HT1080 (cell line): ENCODE data around the gene PNMA8C. TPM values are rescaled to one million over a fixed set of nuclear protein-coding genes. Genes with fewer than 3 reads are reported as not detected.
"Not testable (repeated sequence)": the region's sequence is repeated elsewhere in the genome, so short reads cannot be mapped to it uniquely, and the experiment has no call there.

ENCODE experiments used
- DNase-seq: peaks from one replicate; pipeline ENCODE4 v3.0.0-alpha.2; 2015; ENCODE audit warnings: low read depth
- total RNA-seq: library from RNA; depleted of rRNA; stranded (reverse); fragments of >200 nt; shearing (Covaris generic); gene quantifications from 2 replicates; pipeline ENCODE4 v1.2.3, GENCODE V29; 2014

Gene PNMA8C
- total RNA-seq, 1 experiment from 2014 or later: not detected

DNA sequence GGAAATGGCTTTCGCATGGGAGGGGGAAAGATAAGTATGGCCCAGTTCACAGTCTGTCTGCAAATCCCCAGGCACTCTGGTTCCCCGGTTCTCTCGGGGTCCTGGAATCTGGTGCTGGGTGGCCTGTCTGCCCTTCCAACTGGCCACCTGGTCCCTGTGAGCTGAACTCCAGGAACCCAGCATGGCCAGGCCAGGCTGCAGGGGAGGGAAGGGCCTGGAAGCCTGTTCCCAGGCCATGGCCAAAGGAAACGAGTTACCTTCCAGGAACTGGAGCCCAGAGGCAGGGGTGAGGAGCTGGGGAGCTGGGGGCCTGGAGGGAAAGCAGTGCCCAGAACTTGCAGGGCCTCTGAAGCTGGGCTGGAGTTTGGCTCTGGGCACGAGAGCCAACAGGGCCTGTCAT lies 19.1 kb upstream of the PNMA8C start:
- DNase-seq: no peak

DNA sequence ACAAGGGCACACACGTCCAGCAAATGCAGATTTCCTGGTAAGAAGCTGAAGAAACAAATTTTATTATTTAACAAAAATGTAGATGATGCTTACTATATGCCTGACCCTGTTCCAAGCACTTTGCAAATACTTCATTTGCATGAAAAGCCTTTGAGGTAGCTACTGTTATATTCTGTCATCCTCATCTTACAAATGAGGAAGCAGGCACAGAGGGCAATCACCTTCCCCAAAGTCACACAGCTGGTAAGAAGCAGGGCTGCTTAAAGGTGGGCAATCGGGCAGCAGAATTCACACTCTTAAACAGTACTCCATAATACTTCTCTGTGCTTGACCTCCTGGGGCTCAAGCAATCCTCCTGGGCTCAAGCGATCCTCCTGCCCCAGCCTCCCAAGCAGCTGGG lies 18.3 kb upstream of the PNMA8C start:
- no peak for DNase-seq

DNA sequence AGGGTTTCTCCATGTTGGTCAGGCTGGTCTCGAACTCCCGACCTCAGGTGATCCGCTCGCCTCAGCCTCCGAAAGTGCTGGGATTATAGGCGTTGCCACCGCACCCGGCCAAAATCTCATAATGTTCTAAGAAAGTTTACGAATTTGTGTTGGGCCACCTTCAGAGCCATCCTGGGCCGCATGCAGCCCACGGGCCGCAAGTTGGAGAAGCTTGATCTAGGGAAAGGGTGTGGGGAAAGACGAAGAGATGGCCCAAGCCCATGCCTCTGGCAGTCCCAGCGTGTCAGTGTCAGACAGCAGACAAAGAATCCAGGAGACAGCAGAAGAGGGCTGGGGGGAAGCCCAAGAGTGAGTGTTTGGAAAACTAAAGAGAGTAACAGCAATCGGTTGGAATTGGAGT lies 17.3 kb upstream of the PNMA8C start:
- no peak for DNase-seq

DNA sequence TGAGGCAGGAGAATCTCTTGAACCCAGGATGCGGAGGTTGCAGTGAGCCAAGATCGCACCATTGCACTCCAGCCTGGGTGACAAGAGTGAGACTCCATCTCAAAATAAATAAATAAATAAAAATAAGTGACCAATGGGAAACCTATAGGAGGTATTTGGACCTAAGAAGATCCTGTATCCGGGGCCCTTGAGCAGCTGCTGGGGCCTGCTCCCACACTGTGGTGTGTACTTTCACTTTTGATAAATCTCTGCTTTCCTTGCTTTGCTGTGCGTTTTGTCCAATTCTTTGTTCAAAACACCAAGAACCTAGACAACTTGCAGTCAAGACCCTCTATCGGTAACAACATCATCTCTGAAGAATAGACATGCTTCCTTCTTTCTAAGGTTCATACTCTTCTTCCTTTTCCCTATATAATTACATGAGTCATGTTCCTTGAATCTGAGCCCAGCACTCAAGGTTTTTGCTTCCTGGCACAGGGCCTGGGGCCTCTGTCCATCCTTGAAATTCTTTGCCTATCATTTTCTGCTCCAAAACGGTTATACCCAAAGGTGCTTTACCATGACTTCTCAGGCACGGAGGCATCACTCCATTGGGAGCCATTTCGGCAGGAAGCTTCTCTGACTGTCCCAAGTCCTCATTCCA lies 14.2 kb upstream of the PNMA8C start:
- DNase-seq: peak; percentile 63

DNA sequence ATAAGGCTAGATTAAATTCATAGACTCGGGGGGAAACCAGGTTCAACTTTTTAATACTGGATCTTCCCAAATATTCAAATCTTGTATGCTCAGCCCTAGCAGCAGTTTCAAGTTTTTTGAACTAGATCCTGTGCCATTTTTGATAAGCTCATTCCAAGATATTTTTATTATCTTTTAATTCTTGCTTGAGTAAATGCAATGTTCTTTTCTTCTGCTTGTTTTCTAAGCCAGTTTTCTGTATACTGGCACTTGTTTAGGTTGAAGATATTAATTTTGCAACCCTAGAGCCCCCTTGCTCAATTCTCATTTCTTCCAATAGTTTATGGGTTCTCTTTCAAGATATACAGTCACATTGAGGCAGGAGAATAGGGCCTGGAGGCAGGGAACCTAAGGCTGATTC lies 13.1 kb upstream of the PNMA8C start:
- no peak for DNase-seq

DNA sequence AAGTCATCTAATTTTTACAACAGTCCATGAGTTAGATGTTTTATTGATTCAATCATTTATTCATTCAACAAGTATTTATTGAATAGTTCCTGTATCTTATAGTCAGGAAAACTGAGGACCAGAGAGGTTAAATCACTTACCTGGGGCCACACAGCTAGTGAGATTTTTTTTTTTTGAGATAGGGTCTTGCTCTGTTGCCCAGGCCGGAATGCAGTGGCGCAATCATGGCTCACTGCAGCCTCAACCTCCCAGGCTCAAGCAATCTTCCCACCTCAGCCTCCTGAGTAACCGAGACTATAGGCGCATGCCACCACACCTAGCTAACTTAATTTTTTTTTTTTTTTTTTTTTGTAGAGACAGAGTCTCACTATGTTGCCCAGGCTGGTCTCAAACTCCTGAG lies 7.0 kb upstream of the PNMA8C start:
- not testable (repeated sequence) for DNase-seq

DNA sequence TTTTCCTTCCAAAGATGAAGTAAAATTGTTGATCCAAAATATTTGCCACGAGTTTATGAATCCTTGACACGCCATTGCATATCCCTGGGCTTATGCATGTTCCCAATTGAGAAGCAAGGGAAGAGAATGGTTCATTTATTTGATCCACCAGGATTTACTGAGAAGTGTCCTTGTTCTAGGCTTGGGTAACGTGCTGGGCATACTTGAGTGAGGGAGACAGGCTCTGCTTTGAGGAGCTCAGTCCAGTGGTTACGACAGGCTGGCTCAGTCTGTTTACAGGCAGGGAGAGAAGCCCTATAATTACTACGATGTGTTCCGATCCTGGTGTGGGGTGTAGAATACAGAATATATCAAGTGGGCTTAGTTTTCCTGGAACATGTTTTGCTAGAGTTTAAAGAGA lies 6.3 kb upstream of the PNMA8C start:
- DNase-seq: no peak

DNA sequence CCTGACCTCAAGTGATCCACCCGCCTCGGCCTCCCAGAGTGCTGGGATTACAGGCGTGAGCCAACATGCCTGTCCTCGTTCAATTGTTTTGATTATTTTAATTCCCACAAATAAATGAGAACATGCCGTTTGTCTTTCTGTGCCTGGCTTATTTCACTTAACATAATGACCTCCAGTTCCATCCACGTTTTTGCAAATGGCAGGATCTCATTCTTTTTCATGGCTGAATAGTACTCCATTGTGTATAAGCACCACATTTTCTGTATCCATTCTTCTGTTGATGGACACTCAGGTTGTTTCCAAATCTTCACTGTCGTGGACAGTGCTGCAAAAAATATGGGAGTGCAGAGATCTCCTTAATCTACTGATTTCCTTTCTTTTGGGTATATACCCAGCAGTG lies 4.7 kb upstream of the PNMA8C start:
- not testable (repeated sequence) for DNase-seq

DNA sequence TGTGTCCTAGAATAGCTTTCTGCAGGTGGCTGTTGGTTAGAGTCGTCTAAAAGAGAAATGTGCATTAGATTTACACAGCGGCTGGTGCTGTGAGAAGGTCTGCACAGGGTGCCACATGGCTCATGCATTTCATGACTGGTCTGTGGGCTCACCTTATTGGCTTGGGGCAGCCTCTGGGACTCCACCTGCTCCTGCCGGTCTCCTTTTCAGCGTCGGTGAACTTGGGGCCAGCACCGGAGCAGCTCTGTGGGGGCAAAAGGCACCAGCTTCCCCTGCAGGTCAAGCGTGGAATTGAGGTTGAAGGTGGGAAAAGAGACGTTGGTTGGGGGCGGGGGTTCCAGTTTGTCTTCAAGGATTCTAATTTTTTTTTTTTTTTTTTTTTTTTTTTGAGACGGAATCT lies 3.1 kb upstream of the PNMA8C start:
- no peak for DNase-seq

DNA sequence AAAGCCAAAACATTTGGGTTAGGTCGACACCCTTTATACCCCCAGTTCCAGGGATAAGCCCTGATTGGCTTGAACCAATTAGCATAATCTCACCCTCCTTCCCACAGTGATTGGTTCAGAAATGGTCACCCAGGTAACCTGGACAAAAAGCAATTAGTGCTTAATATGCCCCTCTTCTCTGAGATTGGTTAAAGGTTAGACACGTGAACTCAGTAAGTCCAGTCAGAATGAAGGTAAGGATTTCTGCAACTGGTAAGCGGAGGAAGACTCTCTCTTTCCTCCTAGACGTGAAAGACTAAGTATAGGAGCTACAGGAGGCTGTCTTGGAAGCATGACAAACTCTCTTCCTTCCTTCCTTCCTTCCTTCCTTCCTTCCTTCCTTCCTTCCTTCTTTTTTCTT lies 1.3 kb upstream of the PNMA8C start:
- no peak for DNase-seq

DNA sequence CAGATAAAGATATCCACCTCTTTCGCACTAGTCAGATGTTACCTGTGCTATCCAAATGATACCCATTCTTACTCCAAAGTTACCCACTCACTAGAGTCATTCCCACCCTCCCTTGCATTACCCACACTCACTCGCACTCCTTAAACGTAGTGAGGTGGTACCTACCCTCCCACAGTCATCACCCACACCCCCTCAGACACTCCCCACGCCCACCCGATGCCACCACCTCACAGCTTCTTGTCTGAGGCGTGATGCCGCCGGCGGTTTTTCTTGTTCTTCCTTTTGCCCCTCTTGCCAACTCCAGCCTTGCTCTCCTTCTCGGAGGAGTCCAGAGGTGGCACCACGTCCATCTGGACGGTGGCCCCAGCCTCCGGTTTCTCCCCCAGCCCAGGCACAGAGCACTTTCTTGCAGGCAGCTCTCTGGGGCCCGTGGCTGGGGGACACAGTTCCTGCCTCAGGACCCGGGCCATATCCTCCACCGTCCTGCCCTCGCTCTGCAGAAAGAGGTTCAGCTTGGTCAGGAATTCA lies 1.2 kb downstream of the PNMA8C start:
- no peak for DNase-seq

DNA sequence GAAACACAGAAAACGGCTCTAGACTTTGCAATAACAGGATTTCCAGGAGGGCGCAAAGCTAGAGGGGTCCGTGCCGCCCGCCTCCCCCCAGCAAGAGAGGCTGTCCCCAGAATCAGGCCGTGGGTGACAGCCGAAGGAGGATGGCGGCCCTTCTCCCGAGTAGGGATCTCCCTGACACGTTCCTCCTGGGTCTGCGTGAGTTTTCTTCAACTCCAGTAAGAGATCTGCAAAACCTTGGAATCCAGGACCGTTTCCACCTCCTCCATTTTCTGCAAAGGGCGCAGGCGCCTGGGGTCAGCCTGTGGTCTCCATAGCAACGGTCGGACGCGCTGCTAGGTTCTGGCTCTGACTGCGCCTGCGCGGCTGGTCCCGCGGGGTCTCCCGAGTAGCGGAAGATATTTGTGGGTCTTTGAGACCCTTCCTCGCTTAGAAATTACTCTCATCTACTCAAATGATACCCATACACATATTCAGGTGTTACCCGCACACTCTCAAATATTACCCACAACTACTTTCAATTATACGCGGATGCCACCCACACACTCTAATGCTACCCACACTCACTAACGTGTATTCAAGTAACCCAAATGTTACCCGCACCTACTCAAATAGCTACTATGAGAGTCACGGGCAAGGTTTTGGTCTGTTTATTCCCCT lies 2.1 kb downstream of the PNMA8C start:
- peak; percentile 16 for DNase-seq

DNA sequence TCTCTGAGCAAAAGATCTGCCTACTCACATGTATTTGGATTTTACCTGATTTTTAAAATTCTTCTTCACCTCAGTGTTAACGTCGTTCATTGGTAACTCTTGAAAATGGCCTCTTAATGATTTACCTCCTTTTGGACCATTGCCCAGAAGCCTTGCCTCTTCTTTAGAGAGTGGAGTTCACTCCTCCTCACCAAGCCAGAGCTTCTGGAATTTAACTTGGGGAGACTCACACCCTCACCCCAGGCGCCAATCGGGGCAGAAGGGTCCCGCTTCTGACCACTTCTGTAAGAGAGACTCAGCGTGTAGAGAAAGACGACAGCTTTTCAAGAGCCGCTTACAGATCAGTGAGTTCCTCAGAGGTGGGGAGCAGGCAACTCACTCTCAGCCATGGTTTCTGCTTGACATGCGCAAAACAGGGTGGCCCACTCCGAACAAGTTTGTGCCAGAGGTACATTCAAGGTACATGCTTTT lies 2.7 kb downstream of the PNMA8C start:
- DNase-seq: no peak

DNA sequence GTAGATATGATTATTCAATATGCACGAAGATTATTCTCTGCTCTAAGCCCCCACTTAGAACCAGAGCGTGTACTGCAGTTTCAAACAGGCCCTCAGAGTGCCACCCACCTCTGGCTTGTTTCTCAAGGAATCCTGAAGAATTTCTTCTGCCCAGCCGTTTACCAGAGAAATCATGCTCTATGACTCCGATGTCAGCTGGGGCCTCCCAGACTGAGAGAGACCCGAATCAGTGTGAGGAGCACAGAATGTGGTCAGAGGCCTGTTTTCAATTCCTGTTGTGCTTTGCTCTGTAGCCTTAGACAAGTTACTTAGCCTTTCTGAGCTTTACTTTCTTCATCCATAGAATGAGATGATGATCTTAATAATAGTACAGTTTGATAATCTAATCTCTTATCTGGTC lies 5.5 kb downstream of the PNMA8C start:
- DNase-seq: no peak

DNA sequence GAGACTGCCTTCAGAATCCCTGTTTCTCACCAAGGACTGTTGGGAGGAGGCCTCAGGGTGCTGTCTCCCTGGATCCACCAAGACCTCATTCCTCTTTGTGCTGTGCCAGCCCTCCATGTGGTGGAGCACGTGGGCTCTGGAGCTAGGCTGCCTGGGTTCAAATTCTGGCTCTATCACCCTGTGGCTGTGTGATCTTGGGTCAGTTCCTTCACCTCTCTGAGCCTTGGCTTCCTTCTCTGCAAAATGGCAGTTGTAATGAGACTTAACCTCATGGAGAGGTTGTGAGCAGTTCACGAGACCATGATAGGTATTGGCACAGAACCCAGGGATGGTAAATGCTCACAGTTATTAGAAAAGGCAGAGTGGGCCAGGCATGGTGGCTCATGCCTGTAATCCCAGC lies 6.4 kb downstream of the PNMA8C start:
- DNase-seq: no peak

DNA sequence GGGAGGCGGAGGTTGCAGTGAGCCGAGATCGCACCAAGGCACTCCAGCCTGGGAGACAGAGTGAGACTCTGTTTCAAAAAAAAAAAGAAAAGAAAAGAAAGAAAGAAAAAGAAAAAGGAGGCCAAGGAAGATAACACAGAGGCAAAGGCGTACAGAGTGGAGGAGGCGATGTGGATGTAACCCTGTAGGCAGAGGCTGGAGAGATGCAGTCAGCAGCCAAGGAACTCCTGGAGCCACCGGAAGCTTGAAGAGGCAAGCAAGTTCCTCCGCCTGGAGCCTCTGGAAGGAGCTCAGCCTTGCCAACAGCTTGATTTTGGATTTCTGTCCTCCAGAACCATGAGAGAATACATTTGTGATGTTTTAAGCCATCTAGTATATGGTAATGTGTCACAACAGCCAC lies 8.7 kb downstream of the PNMA8C start:
- no peak for DNase-seq

DNA sequence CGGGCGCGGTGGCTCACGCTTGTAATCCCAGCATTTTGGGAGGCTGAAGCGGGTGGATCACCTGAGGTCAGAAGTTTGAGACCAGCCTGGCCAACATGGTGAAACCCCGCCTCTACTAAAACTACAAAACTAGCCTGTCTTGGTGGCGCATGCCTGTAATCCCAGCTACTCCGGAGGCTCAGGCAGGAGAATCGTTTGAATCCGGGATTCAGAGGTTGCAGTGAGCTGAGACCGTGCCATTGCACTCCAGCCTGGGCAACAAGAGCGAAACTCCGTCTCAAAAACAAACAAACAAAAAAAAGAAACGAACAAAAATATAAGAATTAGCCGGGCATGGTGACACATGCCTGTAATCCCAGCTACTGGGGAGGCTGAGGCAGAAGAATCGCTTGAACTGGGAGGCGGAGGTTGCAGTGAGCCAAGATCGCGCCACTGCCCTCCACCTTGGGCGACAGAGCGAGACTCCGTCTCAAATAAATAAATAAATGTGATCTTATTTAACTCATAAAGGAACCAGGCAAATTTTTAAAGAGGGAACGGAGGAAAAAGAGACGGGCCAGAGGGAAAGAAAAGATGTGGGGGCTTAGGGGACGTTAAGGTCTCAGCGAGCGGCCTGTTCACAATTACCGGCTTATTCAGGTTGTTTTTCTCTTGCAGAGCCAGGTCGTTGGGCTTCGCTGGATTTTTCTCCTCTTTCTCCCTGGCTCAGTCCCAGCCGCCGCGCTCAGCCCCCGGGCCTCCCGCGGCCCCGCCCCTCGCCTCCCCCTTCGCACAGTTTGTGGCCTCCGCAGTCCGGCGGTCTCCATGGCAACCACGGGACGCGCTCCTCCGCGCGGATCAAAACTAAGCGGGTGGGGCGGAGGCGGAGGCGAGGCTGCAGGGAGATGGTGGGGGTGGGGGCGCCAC lies 12.7 kb downstream of the PNMA8C start:
- DNase-seq: not testable (repeated sequence)

DNA sequence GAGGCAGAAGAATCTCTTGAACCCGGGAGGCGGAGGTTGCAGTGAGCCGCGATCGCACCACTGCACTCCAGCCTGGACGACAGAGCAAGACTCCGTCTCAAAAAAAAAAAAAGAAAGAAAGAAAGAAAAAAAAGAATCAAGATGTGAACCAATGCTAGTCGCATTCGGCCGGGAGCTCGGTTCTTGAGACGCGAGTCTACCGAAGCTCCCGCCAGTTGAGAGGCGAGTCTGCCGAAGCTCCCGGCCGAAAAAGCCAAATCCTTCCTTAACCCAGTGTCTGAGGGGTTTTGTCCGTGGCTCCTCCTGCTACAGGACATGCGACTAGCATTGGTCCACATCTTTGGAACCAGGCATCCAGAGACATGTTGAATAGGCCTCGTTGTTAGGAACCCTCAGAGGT lies 13.8 kb downstream of the PNMA8C start:
- DNase-seq: not testable (repeated sequence)

DNA sequence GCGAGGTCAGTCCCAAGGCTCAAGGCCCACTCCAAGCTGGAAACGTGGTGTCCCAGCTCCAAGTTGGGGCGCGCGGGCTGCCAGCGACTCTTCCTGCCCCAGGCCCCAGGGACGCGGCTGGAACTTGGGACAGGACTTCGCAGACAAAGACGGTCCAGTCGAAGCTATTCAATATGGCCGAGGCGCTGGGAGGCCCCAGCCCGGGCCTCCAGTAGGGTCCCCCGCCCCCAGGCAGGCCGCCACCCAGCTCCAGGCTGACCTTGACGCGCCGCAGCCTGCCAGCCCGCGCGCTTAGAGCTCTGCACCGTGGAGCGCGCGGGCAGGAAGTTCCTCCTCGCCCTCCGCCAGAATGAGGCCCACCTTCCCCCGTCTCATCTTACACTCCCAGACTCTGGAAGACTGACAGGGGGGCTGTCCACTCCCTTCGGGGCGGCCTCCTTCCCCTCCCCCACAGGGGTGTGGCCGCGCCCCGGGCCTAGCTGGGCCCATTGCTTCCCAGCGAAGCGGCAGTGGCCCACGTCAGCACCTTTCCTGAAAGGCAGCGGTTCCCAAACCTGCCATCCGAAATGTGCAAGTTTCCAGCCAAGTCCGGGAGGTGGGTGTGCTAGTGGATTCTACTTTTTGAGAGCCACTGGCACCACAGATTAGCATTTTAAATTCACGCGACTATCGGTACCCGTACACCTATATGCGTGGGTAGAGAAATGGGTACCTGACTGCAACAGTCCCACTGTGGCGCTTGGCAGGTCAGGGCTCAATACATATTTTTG lies 15.3 kb downstream of the PNMA8C start, which contains the start of gene CCDC8:
TSS of gene CCDC8 (minus strand) at position 303 of the 770 bp plus-strand sequence. CDS start 754 bp downstream, outside the sequence.
- no peak for DNase-seq

DNA sequence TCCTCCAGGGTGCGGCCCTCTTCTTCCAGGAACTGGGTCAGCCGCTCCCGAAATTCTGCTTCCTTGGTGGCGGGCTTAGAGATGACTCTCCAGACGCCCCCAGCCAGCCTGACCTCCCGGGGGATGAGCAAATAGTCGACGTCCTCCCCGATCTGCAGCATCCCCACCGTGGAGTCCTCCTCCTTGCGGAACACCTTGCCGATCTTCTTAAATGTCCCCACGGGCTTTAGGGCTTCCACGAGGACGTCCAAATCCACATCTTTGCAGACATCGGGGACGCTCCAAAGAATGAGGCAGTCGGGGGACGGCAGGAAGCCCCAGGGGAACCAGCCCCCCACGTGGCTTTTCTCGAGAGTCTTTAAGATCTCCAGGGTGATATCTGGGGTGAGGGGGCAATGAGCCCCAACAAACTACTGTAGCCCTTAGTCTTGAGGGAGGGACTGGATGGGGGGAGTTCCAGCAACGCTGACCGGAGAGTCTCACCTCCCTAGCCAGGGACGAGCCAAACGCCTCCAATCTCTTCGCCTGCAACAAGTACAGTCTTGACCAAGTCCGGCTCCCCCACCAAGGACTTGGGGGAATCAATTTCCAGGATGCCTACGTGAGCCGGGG lies 16.0 kb downstream of the PNMA8C start:
- no peak for DNase-seq
